Measurements from ENCODE around the gene ADCY4. TPM values are rescaled to one million over a fixed set of nuclear protein-coding genes. Genes with fewer than 3 reads are reported as not detected.

Gene ADCY4
- total and polyA plus RNA-seq, 2 of the 8 experiments (the other 6 are each of a cell fraction or from before 2014, with no cell fraction given), result 0.27 to 0.35 TPM

GRCh38 chr14:24304019-24304387 is 30.9 kb downstream of the ADCY4 start:
- Histone ChIP-seq H3K23ac (ENCODE audit: insufficient read length) (no peak overlapping the region), H2AK5ac (ENCODE audit: low read depth, low read length) (no peak overlapping the region), H2BK120ac (replicated peaks; ENCODE audit: low read depth, low read length) (no peak overlapping the region), H3K14ac (ENCODE audit: insufficient read length) (no peak overlapping the region), H3K4ac (replicated peaks; ENCODE audit: insufficient read length, low read depth, low read length) (no peak overlapping the region), H3K18ac (ENCODE audit: extremely low read depth, low read length) (no peak overlapping the region), H3K27ac (ENCODE audit: low read depth, low read length) (no peak overlapping the region), H2AFZ (ENCODE audit: low read length) (no peak overlapping the region), H3K27me3 (replicated peaks in 1 of 4; ENCODE audit: control insufficient read depth in 3 of 4, extremely low read depth in 1 of 4, insufficient read depth in 3 of 4, low read length in 3 of 4) (no peaks in the 10 kb centered on the region), H3K4me2 (ENCODE audit: insufficient read depth in 1 of 2, low read depth in 2 of 2, low read length in 2 of 2) (no peak overlapping the region), H2BK15ac (ENCODE audit: low read length) (no peak overlapping the region), H3K56ac (replicated peaks; ENCODE audit: insufficient read length, low read depth, low read length) (no peak overlapping the region), H3K9ac (replicated peaks in 1 of 4; ENCODE audit: extremely low read depth in 1 of 4, low read depth in 3 of 4, low read length in 3 of 4) (no peak overlapping the region), H2BK20ac (ENCODE audit: low read length) (no peak overlapping the region), H3K23me2 (ENCODE audit: low read depth, low read length) (peaks cover 6% of the 10 kb centered on the region), H2BK12ac (ENCODE audit: low read depth, low read length) (no peak overlapping the region), H3K4me3 (ENCODE audit: extremely low read depth in 1 of 4, insufficient read depth in 2 of 4, low read depth in 3 of 4, low read length in 4 of 4) (no peak overlapping the region), H3K4me1 (replicated peaks in 1 of 4; ENCODE audit: control insufficient read depth in 3 of 4, insufficient read depth in 4 of 4, low read length in 3 of 4) (peaks cover 0 to 4% (median 1%) of the 10 kb centered on the region in 4 experiments; a peak in 4 of 7 replicates), H2BK5ac (ENCODE audit: low read depth, low read length) (no peak overlapping the region), H4K5ac (ENCODE audit: insufficient read length, low read depth, low read length) (no peak overlapping the region), H4K91ac (replicated peaks; ENCODE audit: insufficient read length, low read length) (no peak overlapping the region), H3K79me1 (ENCODE audit: low read depth, low read length) (peaks cover 5% of the 10 kb centered on the region; the same call in 1 of the 2 replicates), H3K36me3 (ENCODE audit: control insufficient read depth in 2 of 4, insufficient read depth in 4 of 4, low read length in 3 of 4) (peaks cover 29 to 42% (median 38%) of the 10 kb centered on the region in 4 experiments), H4K8ac (ENCODE audit: extremely low read depth, insufficient read depth, low read length) (no peak overlapping the region), H4K20me1 (replicated peaks in 1 of 2; ENCODE audit: control insufficient read depth in 1 of 2, insufficient read depth in 2 of 2, low read length in 2 of 2) (peaks cover 0 to 4% of the 10 kb centered on the region in 2 experiments), H3K79me2 (ENCODE audit: control insufficient read depth in 1 of 2, insufficient read depth in 2 of 2, low read length in 2 of 2) (peaks cover 4 to 13% of the 10 kb centered on the region in 2 experiments; a peak in 2 of 4 replicates), H3K9me3 (ENCODE audit: insufficient read depth in 2 of 2, low read depth in 1 of 2, low read length in 1 of 2) (no peaks in the 10 kb centered on the region; a peak in 1 of 4 replicates)
- ChIA-PET POLR2A (ENCODE audit: partially characterized antibody) (interaction anchor here (1.1 to 1.5 kb wide), 2 partner anchors 10 to 57 kb away, joined by 3 to 5 read pairs; no protein-coding TSS in a partner anchor), CTCF (ENCODE audit: partially characterized antibody) (interaction anchor here (1.0 to 15.8 kb wide), 4 partner anchors 8 to 41 kb away, joined by 3 to 173 read pairs (median 5); partner anchors contain the start of gene ADCY4)
- TF ChIP-seq CHD1 (IDR thresholded peaks at IDR 0.05; ENCODE audit: low read depth, low read length), result no peak
- TF ChIP-seq POLR2A (IDR thresholded peaks at IDR 0.05; ENCODE audit: control extremely low read depth in 1 of 2, low read depth in 2 of 2, low read length in 2 of 2), result no peak
- TF ChIP-seq CREB1 (IDR thresholded peaks at IDR 0.05), result no peak
- TF ChIP-seq RXRA (IDR thresholded peaks at IDR 0.05; ENCODE audit: insufficient read depth, low read depth, low read length), result no peak
- no peak for TF ChIP-seq PHF8 (conservative IDR thresholded peaks at IDR 0.05; ENCODE audit: low read depth, low read length)
- no peak for TF ChIP-seq E2F6 (IDR thresholded peaks at IDR 0.05)
- TF ChIP-seq KDM1A (IDR thresholded peaks at IDR 0.05; ENCODE audit: borderline replicate concordance, low read length), result no peak
- TF ChIP-seq YY1 (IDR thresholded peaks at IDR 0.05; ENCODE audit: low read depth, low read length), result no peak
- TF ChIP-seq JUN (IDR thresholded peaks at IDR 0.05; ENCODE audit: low read depth, low read length), result no peak
- no peak for FAIRE-seq
- 95% methylated on average over 11 of the region's 11 CpGs; no CpG with 5 or more reads in 1 of the 2 experiments for WGBS, 2 experiments (ENCODE audit: extremely low coverage in 1 of 2, insufficient coverage in 1 of 2, insufficient read length in 1 of 2, insufficient replicate concordance in 2 of 2, low coverage in 1 of 2, low lambda C conversion rate in 2 of 2, missing lambda C conversion rate in 1 of 2)
- DNase-seq (ENCODE audit: low read depth in 1 of 2, low spot score in 2 of 2), result no peak
